Measurements from ENCODE around the gene ZNF714.

Gene ZNF714

DNA sequence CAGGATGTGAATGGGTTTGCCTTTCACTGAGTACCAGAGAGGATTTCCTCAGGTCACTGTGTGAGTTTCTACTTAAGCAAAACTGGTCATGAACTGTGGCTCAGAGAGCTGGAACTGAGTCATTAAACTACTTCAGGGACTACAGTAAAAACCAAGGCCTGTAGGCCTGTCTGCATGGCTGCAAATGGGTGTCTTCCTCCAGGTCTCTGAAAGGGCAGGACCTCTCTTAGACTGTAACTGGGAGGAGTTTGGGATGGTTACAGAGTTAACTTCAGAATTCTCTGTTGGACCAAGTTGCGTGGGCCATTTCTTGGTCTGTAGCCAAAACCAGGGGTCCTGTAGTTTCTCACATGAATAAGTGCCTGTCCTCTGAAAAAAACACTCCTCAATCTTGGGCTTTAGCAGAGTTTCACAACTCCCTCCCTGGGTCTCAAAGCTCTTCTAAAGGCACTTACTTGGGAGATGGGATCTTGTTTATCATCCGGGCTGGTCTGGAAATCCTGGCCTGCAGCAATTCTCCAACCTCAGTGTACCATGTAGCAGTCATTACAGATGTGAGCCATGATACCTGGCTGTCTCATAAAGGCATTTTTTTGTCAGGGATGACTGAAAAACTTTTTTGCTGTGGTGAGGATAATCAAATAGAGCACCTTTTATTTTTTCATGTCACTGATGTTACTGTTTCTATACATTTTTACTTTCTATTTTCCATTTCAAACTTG lies 19.7 kb downstream of the ZNF714 start:
- Histone ChIP-seq H3K36me3 (ENCODE audit: insufficient read depth, low read depth, low read length) (peaks cover 27% of the 10 kb centered on the region), H3K4me1 (ENCODE audit: insufficient read depth, low read length) (no peaks in the 10 kb centered on the region), H3K27me3 (ENCODE audit: insufficient read depth, low read length) (no peaks in the 10 kb centered on the region), H3K9ac (ENCODE audit: low read depth, low read length) (no peak overlapping the region), H3K27ac (ENCODE audit: low read length) (no peak overlapping the region), H3K9me3 (ENCODE audit: insufficient read depth, low read depth, low read length) (no peaks in the 10 kb centered on the region), H3K4me3 (ENCODE audit: low read length) (no peak overlapping the region)

- no peaks in the 10 kb centered on the region for H3K4me1 ChIP-seq (ENCODE audit: insufficient read depth, low read length)
- H3K27me3 ChIP-seq (ENCODE audit: insufficient read depth, low read length) = no peaks in the 10 kb centered on the region
- H3K9me3 ChIP-seq (ENCODE audit: insufficient read depth, low read depth, low read length) = no peaks in the 10 kb centered on the region
- H3K36me3 ChIP-seq (ENCODE audit: insufficient read depth, low read depth, low read length) = peaks cover 25% of the 10 kb centered on the region
- H3K27ac ChIP-seq (ENCODE audit: low read length) = no peak overlapping the region
- no peak overlapping the region for H3K4me3 ChIP-seq (ENCODE audit: low read length)
- H3K9ac ChIP-seq (ENCODE audit: low read depth, low read length) = no peak overlapping the region
These were observed 27.1 kb downstream of the ZNF714 start for GRCh38 chr19:21109116-21109515.

- no peaks in the 10 kb centered on the region for H3K27me3 ChIP-seq (ENCODE audit: insufficient read depth, low read length)
- H3K4me1 ChIP-seq (ENCODE audit: insufficient read depth, low read length) = no peaks in the 10 kb centered on the region
- no peak overlapping the region for H3K4me3 ChIP-seq (ENCODE audit: low read length)
- no peaks in the 10 kb centered on the region for H3K9me3 ChIP-seq (ENCODE audit: insufficient read depth, low read depth, low read length)
- no peak overlapping the region for H3K9ac ChIP-seq (ENCODE audit: low read depth, low read length)
- H3K36me3 ChIP-seq (ENCODE audit: insufficient read depth, low read depth, low read length) = peaks cover 15% of the 10 kb centered on the region
- H3K27ac ChIP-seq (ENCODE audit: low read length) = no peak overlapping the region
These were observed 28.2 kb downstream of the ZNF714 start for GRCh38 chr19:21110183-21110582.

- H3K27ac ChIP-seq (ENCODE audit: low read length) = no peak overlapping the region
- H3K4me1 ChIP-seq (ENCODE audit: insufficient read depth, low read length) = no peaks in the 10 kb centered on the region
- H3K27me3 ChIP-seq (ENCODE audit: insufficient read depth, low read length) = no peaks in the 10 kb centered on the region
- no peaks in the 10 kb centered on the region; the same call in 1 of the 2 replicates for H3K9me3 ChIP-seq (ENCODE audit: insufficient read depth, low read depth, low read length)
- H3K4me3 ChIP-seq (ENCODE audit: low read length) = no peak overlapping the region
- no peak overlapping the region for H3K9ac ChIP-seq (ENCODE audit: low read depth, low read length)
- peaks cover 39% of the 10 kb centered on the region for H3K36me3 ChIP-seq (ENCODE audit: insufficient read depth, low read depth, low read length)
These were observed 33.4 kb downstream of the ZNF714 start for GRCh38 chr19:21115430-21115829.

DNA sequence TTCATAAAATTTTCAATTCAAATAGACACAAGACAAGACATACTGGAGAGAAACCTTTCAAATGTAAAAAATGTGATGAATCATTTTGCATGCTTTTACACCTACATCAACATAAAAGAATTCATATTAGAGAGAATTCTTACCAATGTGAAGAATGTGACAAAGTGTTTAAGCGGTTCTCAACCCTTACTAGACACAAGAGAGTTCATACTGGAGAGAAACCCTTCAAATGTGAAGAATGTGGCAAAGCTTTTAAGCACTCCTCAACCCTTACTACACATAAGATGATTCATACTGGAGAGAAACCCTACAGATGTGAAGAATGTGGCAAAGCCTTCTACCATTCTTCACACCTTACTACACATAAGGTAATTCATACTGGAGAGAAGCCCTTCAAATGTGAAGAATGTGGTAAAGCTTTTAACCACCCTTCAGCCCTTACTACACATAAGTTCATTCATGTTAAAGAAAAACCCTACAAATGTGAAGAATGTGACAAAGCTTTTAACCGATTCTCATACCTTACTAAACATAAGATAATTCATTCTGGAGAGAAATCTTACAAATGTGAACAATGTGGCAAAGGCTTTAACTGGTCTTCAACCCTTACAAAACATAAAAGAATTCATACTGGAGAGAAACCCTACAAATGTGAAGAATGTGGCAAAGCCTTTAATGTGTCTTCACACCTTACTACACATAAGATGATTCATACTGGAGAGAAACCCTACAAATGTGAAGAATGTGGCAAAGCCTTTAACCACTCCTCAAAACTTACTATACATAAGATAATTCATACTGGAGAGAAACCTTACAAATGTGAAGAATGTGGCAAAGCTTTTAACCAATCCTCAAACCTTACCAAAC lies 35.3 kb downstream of the ZNF714 start:
- Histone ChIP-seq H3K4me3 (ENCODE audit: low read length) (no peak overlapping the region), H3K4me1 (ENCODE audit: insufficient read depth, low read length) (no peaks in the 10 kb centered on the region), H3K27ac (ENCODE audit: low read length) (no peak overlapping the region), H3K27me3 (ENCODE audit: insufficient read depth, low read length) (no peaks in the 10 kb centered on the region), H3K9ac (ENCODE audit: low read depth, low read length) (no peak overlapping the region), H3K9me3 (ENCODE audit: insufficient read depth, low read depth, low read length) (no peaks in the 10 kb centered on the region; the same call in 1 of the 2 replicates), H3K36me3 (ENCODE audit: insufficient read depth, low read depth, low read length) (peaks cover 43% of the 10 kb centered on the region)

GRCh38 chr19:21126078-21126477 lies 44.1 kb downstream of the ZNF714 start:
- Histone ChIP-seq H3K9me3 (ENCODE audit: insufficient read depth, low read depth, low read length) (no peaks in the 10 kb centered on the region), H3K4me3 (ENCODE audit: low read length) (no peak overlapping the region), H3K27me3 (ENCODE audit: insufficient read depth, low read length) (no peaks in the 10 kb centered on the region), H3K36me3 (ENCODE audit: insufficient read depth, low read depth, low read length) (0 out of 2 replicates have a peak, but pooled peaks cover 7% of the 10 kb centered on the region), H3K27ac (ENCODE audit: low read length) (no peak overlapping the region), H3K9ac (ENCODE audit: low read depth, low read length) (no peak overlapping the region), H3K4me1 (ENCODE audit: insufficient read depth, low read length) (peaks cover 8% of the 10 kb centered on the region; the same call in 1 of the 2 replicates)

- peaks cover 8% of the 10 kb centered on the region; the same call in 1 of the 2 replicates for H3K4me1 ChIP-seq (ENCODE audit: insufficient read depth, low read length)
- H3K9ac ChIP-seq (ENCODE audit: low read depth, low read length) = no peak overlapping the region
- H3K9me3 ChIP-seq (ENCODE audit: insufficient read depth, low read depth, low read length) = no peaks in the 10 kb centered on the region; the same call in 1 of the 2 replicates
- H3K36me3 ChIP-seq (ENCODE audit: insufficient read depth, low read depth, low read length) = 0 out of 2 replicates have a peak, but pooled peaks cover 5% of the 10 kb centered on the region
- no peaks in the 10 kb centered on the region for H3K27me3 ChIP-seq (ENCODE audit: insufficient read depth, low read length)
- no peak overlapping the region for H3K27ac ChIP-seq (ENCODE audit: low read length)
- no peak overlapping the region for H3K4me3 ChIP-seq (ENCODE audit: low read length)
These were observed 45.0 kb downstream of the ZNF714 start for GRCh38 chr19:21127001-21127400.

GRCh38 chr19:21127898-21128297 lies 45.9 kb downstream of the ZNF714 start:
- Histone ChIP-seq H3K36me3 (ENCODE audit: insufficient read depth, low read depth, low read length) (no peaks in the 10 kb centered on the region), H3K27ac (ENCODE audit: low read length) (no peak overlapping the region), H3K9me3 (ENCODE audit: insufficient read depth, low read depth, low read length) (no peaks in the 10 kb centered on the region; the same call in 1 of the 2 replicates), H3K27me3 (ENCODE audit: insufficient read depth, low read length) (no peaks in the 10 kb centered on the region), H3K9ac (ENCODE audit: low read depth, low read length) (no peak overlapping the region), H3K4me1 (ENCODE audit: insufficient read depth, low read length) (peaks cover 8% of the 10 kb centered on the region; the same call in 1 of the 2 replicates), H3K4me3 (ENCODE audit: low read length) (no peak overlapping the region)

DNA sequence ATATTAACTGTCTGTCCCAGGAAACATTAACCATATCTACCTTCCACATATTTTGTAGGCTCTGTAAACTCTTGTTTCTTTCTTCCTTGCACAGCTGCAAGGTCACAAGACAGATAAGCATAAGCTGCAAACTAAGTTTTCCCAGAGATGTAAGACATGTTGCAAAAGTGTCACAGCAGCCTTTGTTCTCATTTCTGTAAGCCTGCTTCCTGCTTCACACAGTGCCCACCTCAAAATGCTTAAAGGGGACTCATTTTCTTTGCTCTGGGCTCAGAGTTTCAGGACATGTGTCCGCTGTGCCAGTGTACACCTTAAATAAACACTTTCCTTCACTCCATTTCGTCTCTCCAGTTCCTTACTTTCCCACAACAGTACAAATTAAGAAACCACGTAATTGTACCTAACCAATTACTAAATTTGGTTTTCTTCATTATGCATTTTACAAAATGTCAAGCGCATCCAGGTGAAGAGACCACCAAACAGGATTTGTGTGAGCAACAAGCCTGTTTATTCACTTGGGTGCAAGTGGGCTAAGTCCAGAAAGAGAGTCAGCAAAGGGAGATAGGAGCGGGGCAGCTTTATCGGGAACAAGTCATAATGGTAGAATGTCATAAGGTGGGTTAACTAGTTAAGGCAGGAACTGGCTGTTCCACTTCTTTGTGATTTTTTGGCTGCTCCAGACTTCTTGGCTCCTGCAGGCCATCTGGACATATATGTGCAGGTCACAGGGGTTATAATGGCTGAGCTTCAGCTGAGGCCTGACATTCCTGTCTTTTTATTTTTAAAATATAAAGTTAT lies 47.1 kb downstream of the ZNF714 start:
- H3K4me3 ChIP-seq (ENCODE audit: low read length) = no peak overlapping the region
- H3K4me1 ChIP-seq (ENCODE audit: insufficient read depth, low read length) = peaks cover 8% of the 10 kb centered on the region; the same call in 1 of the 2 replicates
- H3K36me3 ChIP-seq (ENCODE audit: insufficient read depth, low read depth, low read length) = no peaks in the 10 kb centered on the region
- no peak overlapping the region for H3K27ac ChIP-seq (ENCODE audit: low read length)
- H3K9me3 ChIP-seq (ENCODE audit: insufficient read depth, low read depth, low read length) = no peaks in the 10 kb centered on the region; the same call in 1 of the 2 replicates
- H3K27me3 ChIP-seq (ENCODE audit: insufficient read depth, low read length) = no peaks in the 10 kb centered on the region
- H3K9ac ChIP-seq (ENCODE audit: low read depth, low read length) = no peak overlapping the region

DNA sequence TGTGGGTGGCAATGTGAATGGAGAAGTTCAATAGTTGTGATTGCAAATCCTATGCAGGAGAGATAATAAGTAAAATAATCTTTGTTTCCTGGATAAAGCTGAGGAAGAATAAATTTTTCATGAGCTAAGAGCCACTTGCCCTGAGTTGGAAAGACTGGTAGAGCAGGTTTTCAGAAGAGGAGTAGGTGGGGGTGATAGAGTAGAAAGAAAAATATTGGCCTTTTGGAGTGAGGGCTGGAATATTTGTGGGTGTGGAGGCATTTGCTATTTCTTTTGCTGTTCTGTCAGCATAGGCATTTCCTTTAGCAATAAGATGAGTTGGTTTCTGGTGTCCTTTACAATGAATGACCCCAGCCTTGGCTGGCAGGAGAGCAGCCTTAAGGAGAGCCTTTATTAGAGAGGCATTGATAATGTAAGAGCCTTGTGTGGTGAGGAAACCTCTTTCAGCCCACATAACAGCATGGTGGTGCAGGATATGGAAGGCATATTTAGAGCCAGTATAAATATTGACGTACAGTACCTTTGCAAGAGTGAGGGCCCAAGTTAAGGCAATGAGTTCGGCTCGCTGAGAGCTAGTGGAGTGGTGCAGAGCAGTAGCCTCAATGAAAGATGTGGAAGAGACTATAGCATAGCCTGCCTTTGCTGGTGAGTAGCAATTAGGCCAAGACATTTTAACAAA lies 48.2 kb downstream of the ZNF714 start:
- Histone ChIP-seq H3K4me3 (ENCODE audit: low read length) (no peak overlapping the region), H3K9ac (ENCODE audit: low read depth, low read length) (no peak overlapping the region), H3K36me3 (ENCODE audit: insufficient read depth, low read depth, low read length) (no peaks in the 10 kb centered on the region), H3K9me3 (ENCODE audit: insufficient read depth, low read depth, low read length) (no peaks in the 10 kb centered on the region; the same call in 1 of the 2 replicates), H3K27me3 (ENCODE audit: insufficient read depth, low read length) (no peaks in the 10 kb centered on the region), H3K4me1 (ENCODE audit: insufficient read depth, low read length) (peaks cover 8% of the 10 kb centered on the region; the same call in 1 of the 2 replicates), H3K27ac (ENCODE audit: low read length) (no peak overlapping the region)

DNA sequence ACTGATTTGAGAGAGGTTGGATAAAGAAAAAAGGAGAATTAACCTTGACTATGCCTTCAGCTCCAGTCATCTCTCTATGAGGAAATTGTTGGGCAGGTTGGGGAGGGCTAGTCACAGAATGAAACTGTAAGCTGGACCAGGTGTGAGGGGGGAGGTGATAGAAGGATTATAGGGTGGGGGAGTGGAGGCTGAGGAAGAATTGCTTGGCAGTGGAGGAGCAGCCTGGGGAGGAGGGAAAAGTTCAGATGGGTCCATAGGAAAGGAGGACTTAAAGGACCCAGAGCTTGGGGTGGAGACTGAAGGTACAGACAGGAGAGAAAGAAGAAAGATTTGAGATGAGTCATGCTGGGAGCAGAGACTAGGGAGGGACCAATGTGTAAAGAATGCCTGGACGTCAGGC lies 51.6 kb downstream of the ZNF714 start:
- H3K9me3 ChIP-seq (ENCODE audit: insufficient read depth, low read depth, low read length) = no peaks in the 10 kb centered on the region; the same call in 1 of the 2 replicates
- peaks cover 8% of the 10 kb centered on the region; the same call in 1 of the 2 replicates for H3K4me1 ChIP-seq (ENCODE audit: insufficient read depth, low read length)
- no peak overlapping the region for H3K9ac ChIP-seq (ENCODE audit: low read depth, low read length)
- no peaks in the 10 kb centered on the region for H3K27me3 ChIP-seq (ENCODE audit: insufficient read depth, low read length)
- H3K27ac ChIP-seq (ENCODE audit: low read length) = no peak overlapping the region
- no peaks in the 10 kb centered on the region for H3K36me3 ChIP-seq (ENCODE audit: insufficient read depth, low read depth, low read length)
- no peak overlapping the region for H3K4me3 ChIP-seq (ENCODE audit: low read length)
